Erythroblast (primary cell): Measurements from ENCODE around the gene ENPP1.

Source experiments
- GATA1 ChIP-seq: IDR thresholded peaks from 2 replicates; pipeline ENCODE4 v1.6.1; 2011; ENCODE audit warnings: low read depth, mild to moderate bottlenecking, control low read depth, low read length, moderate library complexity
- POLR2A ChIP-seq: IDR thresholded peaks from 2 replicates; pipeline ENCODE4 v1.6.1; 2011; ENCODE audit warnings: mild to moderate bottlenecking, low read length

- no peak for TF ChIP-seq POLR2A
- TF ChIP-seq GATA1, result no peak
Measured at GRCh38 chr6:131775886-131776285, 31.9 kb upstream of the ENPP1 start.
